ENCODE measurements around the gene SRY.
"Not testable (repeated sequence)": the region's sequence is repeated elsewhere in the genome, so short reads cannot be mapped to it uniquely, and the experiment has no call there.

SRY gene

GRCh38 chrY:2787600-2787999 is at the start of gene SRY:
Gene SRY (minus strand): TSS chrY:2787682. CDS start chrY:2787603, 79 bp downstream.
- DNase-seq (ENCODE audit: low read depth in 2 of 2), result no peak

- no peak for DNase-seq (ENCODE audit: low read depth in 2 of 2)
Measured at GRCh38 chrY:2837078-2837477, 49.6 kb upstream of the SRY start.

GRCh38 chrY:2835230-2835629 is 47.7 kb upstream of the SRY start:
- DNase-seq (ENCODE audit: low read depth in 2 of 2), result no peak

GRCh38 chrY:2828497-2828896 is 41.0 kb upstream of the SRY start:
- no peak for DNase-seq (ENCODE audit: low read depth in 2 of 2)

- no peak for DNase-seq (ENCODE audit: low read depth in 2 of 2)
Measured at GRCh38 chrY:2824471-2824870, 37.0 kb upstream of the SRY start.

- DNase-seq (ENCODE audit: low read depth in 2 of 2), result not testable (repeated sequence)
Measured at GRCh38 chrY:2817146-2817896, 29.8 kb upstream of the SRY start.

- DNase-seq (ENCODE audit: low read depth in 2 of 2), result no peak
Measured at GRCh38 chrY:2800246-2800645, 12.8 kb upstream of the SRY start.

GRCh38 chrY:2797991-2798390 is 10.5 kb upstream of the SRY start:
- no peak for DNase-seq (ENCODE audit: low read depth in 2 of 2)

- no peak for DNase-seq (ENCODE audit: low read depth in 2 of 2)
Measured at GRCh38 chrY:2796977-2797523, 9.6 kb upstream of the SRY start.

- DNase-seq (ENCODE audit: low read depth in 2 of 2), result no peak
Measured at GRCh38 chrY:2789756-2790155, 2.3 kb upstream of the SRY start.

- no peak for DNase-seq (ENCODE audit: low read depth in 2 of 2)
Measured at GRCh38 chrY:2786876-2787512, 488 bp downstream of the SRY start.

Data from activated CD8-positive, alpha-beta memory T cell treated with anti-CD3 and anti-CD28 coated beads for 4 hours (primary cell).